SU-DHL-6 (cell line): ENCODE measurements around the gene CYTH1.

Experiments used
- H2AFZ ChIP-seq: fragments of 200-600 bp; sonication (generic); 2 replicates; pipeline ENCODE4 v1.6.1; 2014; ENCODE audit warnings: low read depth, mild to moderate bottlenecking, moderate library complexity, mixed read lengths, antibody characterized with exemption, low read length; ENCODE audit not compliant: severe bottlenecking
- H3F3A ChIP-seq: fragments of 200-600 bp; shearing (Covaris generic); 2 replicates; pipeline ENCODE4 v1.6.0; 2016; ENCODE audit warnings: antibody characterized with exemption, mild to moderate bottlenecking; ENCODE audit not compliant: insufficient read depth
- H3K27ac ChIP-seq: fragments of 200-600 bp; sonication (generic); 2 replicates; pipeline ENCODE4 v1.5.1; 2016; ENCODE audit warnings: low read depth, mild to moderate bottlenecking, low read length, moderate library complexity, mixed read lengths
- H3K27me3 ChIP-seq: fragments of 200-600 bp; sonication (generic), shearing (Covaris generic); 2 replicates; pipeline ENCODE4 v1.6.0; 2014; ENCODE audit warnings: mild to moderate bottlenecking, low read length
- H3K36me3 ChIP-seq: fragments of 200-600 bp; sonication (generic); 2 replicates; pipeline ENCODE4 v1.6.1; 2014; ENCODE audit warnings: mild to moderate bottlenecking, low read length, mixed read lengths
- H3K4me2 ChIP-seq: fragments of 300-600, 200-600 bp; shearing (Covaris generic), sonication (generic); 2 replicates; pipeline ENCODE4 v1.6.0; 2014; ENCODE audit warnings: low read length, low read depth, mild to moderate bottlenecking; ENCODE audit not compliant: poor library complexity, severe bottlenecking
- H3K4me3 ChIP-seq: fragments of 200-600 bp; sonication (generic); 2 replicates; pipeline ENCODE4 v1.5.1; 2014; ENCODE audit warnings: antibody characterized with exemption, low read length, mild to moderate bottlenecking, mixed read lengths; ENCODE audit not compliant: insufficient read depth, poor library complexity, severe bottlenecking
- H3K79me2 ChIP-seq: fragments of 200-600 bp; sonication (generic); 2 replicates; pipeline ENCODE4 v1.6.1; 2014; ENCODE audit warnings: mild to moderate bottlenecking, low read length, moderate library complexity; ENCODE audit not compliant: insufficient read depth
- H3K9ac ChIP-seq: fragments of 200-600 bp; sonication (generic); 2 replicates; pipeline ENCODE4 v1.7.0; 2014; ENCODE audit warnings: mild to moderate bottlenecking, low read length
- H3K9me2 ChIP-seq: fragments of 200-600 bp; sonication (generic); replicated peaks from 2 replicates; pipeline ENCODE4 v1.6.1; 2014; ENCODE audit warnings: low read length; ENCODE audit not compliant: insufficient read depth
- H3K9me3 ChIP-seq: fragments of 200-600 bp; sonication (generic); 2 replicates; pipeline ENCODE4 v1.6.1; 2014; ENCODE audit warnings: low read length, mixed read lengths; ENCODE audit not compliant: insufficient read depth
- H4K20me1 ChIP-seq: fragments of 200-600 bp; sonication (generic); 2 replicates; pipeline ENCODE4 v1.6.1; 2014; ENCODE audit warnings: low read depth, mild to moderate bottlenecking, antibody characterized with exemption, low read length, moderate library complexity, mixed read lengths
- EZH2phosphoT487 ChIP-seq: fragments of 200-600 bp; sonication (generic), shearing (Covaris generic); conservative IDR thresholded peaks from 2 replicates; pipeline ENCODE4 v1.6.1; 2018; ENCODE audit warnings: mild to moderate bottlenecking, antibody characterized with exemption, low read length, moderate library complexity, mixed read lengths
- TF ChIP-seq, protein P1 (sequence below): fragments of 200-600 bp; sonication (generic); IDR thresholded peaks from one replicate; pipeline ENCODE4 v1.5.1; 2017; ENCODE audit warnings: antibody characterized with exemption, mild to moderate bottlenecking, low read length, moderate library complexity; ENCODE audit not compliant: insufficient read depth, poor library complexity, severe bottlenecking

The CYTH1 gene

GRCh38 chr17:78726513-78726912 lies 55.6 kb downstream of the CYTH1 start:
- H2AFZ ChIP-seq: no peak overlapping the region
- no peak for TF ChIP-seq EZH2phosphoT487
- TF ChIP-seq, protein P1, sequence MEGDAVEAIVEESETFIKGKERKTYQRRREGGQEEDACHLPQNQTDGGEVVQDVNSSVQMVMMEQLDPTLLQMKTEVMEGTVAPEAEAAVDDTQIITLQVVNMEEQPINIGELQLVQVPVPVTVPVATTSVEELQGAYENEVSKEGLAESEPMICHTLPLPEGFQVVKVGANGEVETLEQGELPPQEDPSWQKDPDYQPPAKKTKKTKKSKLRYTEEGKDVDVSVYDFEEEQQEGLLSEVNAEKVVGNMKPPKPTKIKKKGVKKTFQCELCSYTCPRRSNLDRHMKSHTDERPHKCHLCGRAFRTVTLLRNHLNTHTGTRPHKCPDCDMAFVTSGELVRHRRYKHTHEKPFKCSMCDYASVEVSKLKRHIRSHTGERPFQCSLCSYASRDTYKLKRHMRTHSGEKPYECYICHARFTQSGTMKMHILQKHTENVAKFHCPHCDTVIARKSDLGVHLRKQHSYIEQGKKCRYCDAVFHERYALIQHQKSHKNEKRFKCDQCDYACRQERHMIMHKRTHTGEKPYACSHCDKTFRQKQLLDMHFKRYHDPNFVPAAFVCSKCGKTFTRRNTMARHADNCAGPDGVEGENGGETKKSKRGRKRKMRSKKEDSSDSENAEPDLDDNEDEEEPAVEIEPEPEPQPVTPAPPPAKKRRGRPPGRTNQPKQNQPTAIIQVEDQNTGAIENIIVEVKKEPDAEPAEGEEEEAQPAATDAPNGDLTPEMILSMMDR: no peak
- H4K20me1 ChIP-seq: no peaks in the 10 kb centered on the region; the same call in 1 of the 2 replicates
- peaks cover 95% of the 10 kb centered on the region for H3K79me2 ChIP-seq
- H3K9ac ChIP-seq: peak overlapping the region; percentile 56
- H3K9me2 ChIP-seq: no peaks in the 10 kb centered on the region
- H3K9me3 ChIP-seq: no peaks in the 10 kb centered on the region
- H3K27ac ChIP-seq: peak overlapping the region; percentile 96
- peak overlapping the region; percentile 88 for H3K4me2 ChIP-seq
- no peaks in the 10 kb centered on the region for H3K27me3 ChIP-seq
- H3K36me3 ChIP-seq: no peaks in the 10 kb centered on the region
- peak overlapping the region; percentile 28 for H3K4me3 ChIP-seq
- peaks cover 90% of the 10 kb centered on the region for H3F3A ChIP-seq

- Histone ChIP-seq H2AFZ (no peak overlapping the region), H3K27ac (peak overlapping the region; percentile 96), H3F3A (peaks cover 94% of the 10 kb centered on the region), H4K20me1 (no peaks in the 10 kb centered on the region; the same call in 1 of the 2 replicates), H3K9me2 (no peaks in the 10 kb centered on the region), H3K36me3 (no peaks in the 10 kb centered on the region), H3K9me3 (no peaks in the 10 kb centered on the region), H3K9ac (peak overlapping the region; percentile 56), H3K4me2 (peak overlapping the region; percentile 88), H3K4me3 (peak overlapping the region; percentile 21), H3K79me2 (peaks cover 96% of the 10 kb centered on the region), H3K27me3 (no peaks in the 10 kb centered on the region)
- TF ChIP-seq, protein P1: no peak
- no peak for TF ChIP-seq EZH2phosphoT487
Measured at GRCh38 chr17:78725448-78726021, 56.5 kb downstream of the CYTH1 start.

GRCh38 chr17:78724999-78725398 lies 57.1 kb downstream of the CYTH1 start:
- peak overlapping the region; percentile 21 for H3K4me3 ChIP-seq

More at GRCh38 chr17:78724999-78725398, 57.1 kb downstream of the CYTH1 start:
- Histone ChIP-seq H3K79me2 (peaks cover 100% of the 10 kb centered on the region), H2AFZ (no peak overlapping the region), H3K9ac (peak overlapping the region; percentile 56), H3K27ac (peak overlapping the region; percentile 96), H3K27me3 (no peaks in the 10 kb centered on the region), H3K36me3 (no peaks in the 10 kb centered on the region), H3K4me2 (peak overlapping the region; percentile 88), H3K9me2 (no peaks in the 10 kb centered on the region), H3F3A (peaks cover 98% of the 10 kb centered on the region), H4K20me1 (no peaks in the 10 kb centered on the region; the same call in 1 of the 2 replicates), H3K9me3 (no peaks in the 10 kb centered on the region)
- no peak for TF ChIP-seq EZH2phosphoT487
- TF ChIP-seq, protein P1: no peak
